Neural crest cell (in vitro differentiated cells): ENCODE measurements around the gene DOCK3. TPM values are rescaled to one million over a fixed set of nuclear protein-coding genes. Genes with fewer than 3 reads are reported as not detected.
"Not testable (repeated sequence)": the region's sequence is repeated elsewhere in the genome, so short reads cannot be mapped to it uniquely, and the experiment has no call there.

ENCODE experiments used
- DNase-seq: peaks from one replicate; pipeline ENCODE4 v3.0.0; 2021; ENCODE audit warnings: low read depth, mixed read lengths, low spot score
- H3K27ac Mint-ChIP-seq: one replicate; pipeline ENCODE4 v1.8.0; 2021; ENCODE audit warnings: mild to moderate bottlenecking, mixed read lengths; ENCODE audit not compliant: unreplicated experiment
- H3K27me3 Mint-ChIP-seq: 2 replicates; pipeline ENCODE4 v1.8.0; 2021; ENCODE audit warnings: low read depth, mild to moderate bottlenecking, mixed read lengths
- H3K36me3 Mint-ChIP-seq: 2 replicates; pipeline ENCODE4 v1.8.0; 2021; ENCODE audit warnings: low read depth, mild to moderate bottlenecking, mixed read lengths
- H3K4me1 Mint-ChIP-seq: 2 replicates; pipeline ENCODE4 v1.8.0; 2021; ENCODE audit warnings: mixed read lengths
- H3K4me3 Mint-ChIP-seq: one replicate; pipeline ENCODE4 v1.8.0; 2021; ENCODE audit warnings: mild to moderate bottlenecking, mixed read lengths
- H3K9me3 Mint-ChIP-seq: 2 replicates; pipeline ENCODE4 v1.8.0; 2021; ENCODE audit warnings: mixed read lengths
- CTCF ChIP-seq: fragments of 200-600 bp; sonication (generic); conservative IDR thresholded peaks from 2 replicates; pipeline ENCODE4 v1.5.0; 2021; ENCODE audit warnings: antibody characterized with exemption, mild to moderate bottlenecking
- total RNA-seq: library from RNA; stranded (reverse); gene quantifications from 2 replicates; pipeline ENCODE4 v1.2.1, GENCODE V29; 2021

DOCK3 gene
- total RNA-seq, 1 donor from 2014 or later: 5.0 TPM

GRCh38 chr3:50749822-50750221, 75.1 kb downstream of the DOCK3 start:
- H3K4me1 Mint-ChIP-seq: peaks cover 11% of the 10 kb centered on the region
- H3K9me3 Mint-ChIP-seq: no peaks in the 10 kb centered on the region
- H3K27ac Mint-ChIP-seq: no peak overlapping the region
- no peak overlapping the region for H3K4me3 Mint-ChIP-seq
- peaks cover 3% of the 10 kb centered on the region for H3K36me3 Mint-ChIP-seq
- TF ChIP-seq CTCF: no peak
- DNase-seq: no peak
- H3K27me3 Mint-ChIP-seq: no peaks in the 10 kb centered on the region

DNA sequence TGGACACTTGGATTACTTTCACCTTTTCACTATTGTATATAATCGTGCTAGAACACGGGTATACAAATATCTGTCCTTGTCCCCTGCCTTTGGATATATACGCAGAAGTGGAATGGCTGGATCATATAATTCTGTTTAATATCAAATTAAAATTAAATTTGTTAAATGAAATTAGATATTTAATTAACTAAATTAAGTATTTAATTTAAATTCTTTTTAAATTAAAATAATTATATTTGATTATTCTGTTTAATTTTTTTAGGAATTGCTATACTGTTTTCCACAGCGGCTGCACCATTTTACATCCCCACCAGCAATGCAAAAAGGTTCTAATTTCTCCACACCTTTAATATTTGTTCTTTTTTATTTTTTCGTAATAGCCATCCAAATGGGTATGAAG, 84.3 kb downstream of the DOCK3 start:
- no peaks in the 10 kb centered on the region for H3K9me3 Mint-ChIP-seq
- no peaks in the 10 kb centered on the region for H3K27me3 Mint-ChIP-seq
- no peak for DNase-seq
- H3K27ac Mint-ChIP-seq: no peak overlapping the region
- H3K36me3 Mint-ChIP-seq: no peaks in the 10 kb centered on the region
- H3K4me3 Mint-ChIP-seq: no peak overlapping the region
- no peaks in the 10 kb centered on the region for H3K4me1 Mint-ChIP-seq
- TF ChIP-seq CTCF: no peak

- no peaks in the 10 kb centered on the region for H3K27me3 Mint-ChIP-seq
- H3K9me3 Mint-ChIP-seq: peaks cover 5% of the 10 kb centered on the region
- H3K4me1 Mint-ChIP-seq: no peaks in the 10 kb centered on the region
- no peak for DNase-seq
- no peak overlapping the region for H3K4me3 Mint-ChIP-seq
- no peak overlapping the region for H3K27ac Mint-ChIP-seq
- no peak for TF ChIP-seq CTCF
- H3K36me3 Mint-ChIP-seq: peaks cover 9% of the 10 kb centered on the region
These were observed 103.0 kb downstream of the DOCK3 start for GRCh38 chr3:50777680-50778079.

DNA sequence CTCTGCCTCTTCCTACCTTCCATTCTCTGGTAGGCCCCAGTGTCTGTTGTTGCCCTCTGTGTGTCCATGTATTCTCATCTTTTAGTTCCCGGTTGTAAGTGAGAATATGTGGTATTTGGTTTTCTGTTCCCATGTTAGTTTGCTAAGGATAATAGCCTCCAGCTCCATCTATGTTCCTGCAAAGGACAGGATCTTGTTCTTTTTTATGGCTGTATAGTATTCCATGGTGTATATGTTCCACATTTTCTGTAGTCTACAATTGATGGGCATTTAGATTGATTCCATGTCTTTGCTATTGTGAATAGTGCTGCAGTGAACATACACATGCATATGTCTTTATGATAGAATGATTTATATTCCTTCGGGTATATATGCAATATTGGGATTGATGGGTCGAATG, 107.0 kb downstream of the DOCK3 start:
- not testable (repeated sequence) for H3K27ac Mint-ChIP-seq, DNase-seq, H3K4me1 Mint-ChIP-seq, H3K4me3 Mint-ChIP-seq, H3K27me3 Mint-ChIP-seq
- Mint-ChIP-seq H3K9me3 (peaks cover 12% of the 10 kb centered on the region), H3K36me3 (peaks cover 30% of the 10 kb centered on the region)

DNA sequence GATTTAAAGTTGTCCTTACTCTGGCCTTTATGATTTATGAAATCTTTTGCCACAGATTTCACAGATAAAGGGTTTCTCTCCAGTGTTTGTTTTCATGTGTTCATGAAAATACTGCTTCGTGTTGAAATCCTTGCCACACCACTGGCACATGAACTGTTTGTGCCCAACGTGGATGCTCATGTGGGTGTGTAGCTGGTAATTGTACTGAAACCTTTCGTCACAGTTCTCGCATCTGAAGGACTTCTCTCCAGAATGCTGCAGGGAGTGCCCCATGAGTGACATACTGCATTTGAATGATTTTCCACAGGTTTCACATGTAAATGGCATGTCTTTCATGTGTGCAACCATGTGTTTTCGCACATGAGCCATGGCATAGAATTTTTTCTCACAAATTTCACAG, 111.9 kb downstream of the DOCK3 start:
- Mint-ChIP-seq H3K4me1 (no peaks in the 10 kb centered on the region), H3K27me3 (no peaks in the 10 kb centered on the region), H3K9me3 (peaks cover 12% of the 10 kb centered on the region), H3K4me3 (no peak overlapping the region), H3K36me3 (peaks cover 32% of the 10 kb centered on the region), H3K27ac (no peak overlapping the region)
- no peak for DNase-seq
- TF ChIP-seq CTCF: no peak

DNA sequence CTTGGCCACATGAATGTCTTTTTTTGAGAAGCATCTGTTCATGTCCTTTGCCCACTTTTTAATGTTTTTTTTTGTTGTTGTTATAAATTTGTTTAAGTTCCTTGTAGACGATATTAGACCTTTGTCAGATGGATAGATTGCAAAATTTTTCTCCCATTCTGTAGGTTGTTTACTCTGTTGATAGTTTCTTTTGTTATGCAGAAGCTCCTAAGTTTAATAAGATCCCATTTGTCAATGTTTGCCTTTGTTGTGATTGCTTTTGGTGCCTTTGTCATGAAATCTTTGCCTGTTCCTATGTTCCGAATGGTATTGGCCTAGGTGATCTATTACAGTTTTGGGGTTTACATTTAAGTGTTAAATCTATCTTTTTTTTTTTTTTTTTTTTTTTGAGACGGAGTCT, 116.2 kb downstream of the DOCK3 start:
- H3K9me3 Mint-ChIP-seq, H3K4me3 Mint-ChIP-seq, H3K27ac Mint-ChIP-seq, H3K4me1 Mint-ChIP-seq, DNase-seq, H3K27me3 Mint-ChIP-seq, H3K36me3 Mint-ChIP-seq: not testable (repeated sequence)

DNA sequence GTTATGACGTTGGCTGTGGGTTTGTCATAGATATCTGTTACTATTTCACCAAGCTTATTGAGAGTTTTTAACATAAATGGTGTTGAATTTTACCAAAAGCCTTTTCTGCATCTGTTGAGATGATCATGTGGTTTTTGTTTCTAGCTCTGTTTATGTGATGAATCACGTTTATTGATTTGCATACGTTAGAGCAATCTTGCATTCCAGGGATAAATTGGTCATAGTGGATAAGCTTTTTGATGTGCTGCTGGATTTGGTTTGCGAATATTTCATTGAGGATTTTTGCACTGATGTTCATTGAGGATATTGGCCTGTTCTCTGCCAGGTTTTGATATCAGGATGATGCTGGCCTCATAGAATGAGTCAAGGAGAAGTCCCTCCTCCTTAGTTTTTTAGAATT, 117.8 kb downstream of the DOCK3 start:
- no peak for TF ChIP-seq CTCF
- Mint-ChIP-seq H3K4me1 (no peaks in the 10 kb centered on the region), H3K27ac (no peak overlapping the region), H3K9me3 (peaks cover 2% of the 10 kb centered on the region), H3K27me3 (no peaks in the 10 kb centered on the region), H3K36me3 (peaks cover 6% of the 10 kb centered on the region), H3K4me3 (no peak overlapping the region)
- DNase-seq: no peak

DNA sequence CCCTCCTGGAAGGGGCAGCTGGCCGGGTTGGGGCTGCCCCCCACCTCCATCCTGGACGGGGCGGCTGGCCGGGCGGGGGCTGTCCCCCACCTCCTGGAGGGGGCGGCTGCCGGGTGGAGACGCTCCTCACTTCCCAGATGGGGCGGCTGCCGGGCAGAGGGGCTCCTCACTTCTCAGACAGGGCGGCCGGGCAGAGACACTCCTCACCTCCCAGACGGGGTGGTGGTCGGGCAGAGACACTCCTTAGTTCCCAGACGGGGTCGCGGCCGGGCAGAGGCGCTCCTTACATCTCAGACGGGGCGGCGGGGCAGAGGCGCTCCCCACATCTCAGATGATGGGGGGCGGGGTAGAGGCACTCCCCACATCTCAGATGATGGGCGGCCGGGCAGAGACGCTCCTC, 129.1 kb downstream of the DOCK3 start:
- H3K27me3 Mint-ChIP-seq, DNase-seq, H3K4me3 Mint-ChIP-seq, H3K4me1 Mint-ChIP-seq, H3K27ac Mint-ChIP-seq: not testable (repeated sequence)
- Mint-ChIP-seq H3K9me3 (peaks cover 36% of the 10 kb centered on the region), H3K36me3 (peaks cover 40% of the 10 kb centered on the region)

GRCh38 chr3:50804376-50804775, 129.6 kb downstream of the DOCK3 start:
- DNase-seq, H3K4me3 Mint-ChIP-seq, H3K4me1 Mint-ChIP-seq, H3K27me3 Mint-ChIP-seq, H3K27ac Mint-ChIP-seq: not testable (repeated sequence)
- Mint-ChIP-seq H3K36me3 (peaks cover 38% of the 10 kb centered on the region), H3K9me3 (peaks cover 32% of the 10 kb centered on the region)
